WERI-Rb-1 (cell line): Measurements from ENCODE around the gene EPN3.

ENCODE experiments used
- DNase-seq: peaks from one replicate; pipeline ENCODE4 v3.0.0-alpha.2; 2020
- H3K27ac ChIP-seq: fragments of 250-450 bp; sonication (Bioruptor Pico); 2 replicates; pipeline ENCODE4 v1.5.1; 2020; ENCODE audit warnings: mild to moderate bottlenecking, moderate library complexity
- H3K27me3 ChIP-seq: fragments of 250-450 bp; sonication (Bioruptor Pico); 2 replicates; pipeline ENCODE4 v1.5.1; 2021; ENCODE audit warnings: mild to moderate bottlenecking, low read depth, moderate library complexity; ENCODE audit not compliant: insufficient read depth, severe bottlenecking
- H3K36me3 ChIP-seq: fragments of 250-450 bp; sonication (Bioruptor Pico); 2 replicates; pipeline ENCODE4 v1.5.1; 2020; ENCODE audit warnings: mild to moderate bottlenecking, moderate library complexity
- H3K4me3 ChIP-seq: 2 replicates; pipeline ENCODE4 v1.5.1; 2011; ENCODE audit warnings: low read depth, mild to moderate bottlenecking, control low read depth, low read length
- H3K9me3 ChIP-seq: fragments of 250-450 bp; sonication (Bioruptor Pico); 2 replicates; pipeline ENCODE4 v1.5.1; 2021; ENCODE audit warnings: mild to moderate bottlenecking, moderate library complexity; ENCODE audit not compliant: severe bottlenecking
- TF ChIP-seq, protein P1 (sequence below): IDR thresholded peaks from 2 replicates; pipeline ENCODE4 v1.5.1; 2011; ENCODE audit warnings: low read depth, mild to moderate bottlenecking, control low read depth, inconsistent platforms, low read length

Gene EPN3

DNA sequence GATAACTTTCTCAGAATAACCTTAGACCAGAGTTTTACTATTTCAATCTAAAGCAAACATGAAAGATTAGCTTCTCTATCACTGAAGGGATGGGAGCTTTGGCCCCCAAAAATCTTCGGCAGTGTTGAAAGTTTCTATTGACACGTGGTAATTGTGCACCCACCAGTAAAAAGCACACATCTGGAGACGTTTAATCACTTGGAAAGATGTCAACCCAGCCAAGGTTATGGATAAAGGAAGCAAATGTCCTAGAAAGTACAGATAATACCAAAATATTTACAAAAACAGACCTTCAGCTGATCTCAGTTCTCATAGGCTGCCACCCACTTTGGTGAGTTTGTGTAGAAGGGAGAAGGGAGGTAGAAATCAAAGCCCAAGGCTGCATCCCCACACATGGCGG lies 19.0 kb upstream of the EPN3 start:
- H3K36me3 ChIP-seq = no peaks in the 10 kb centered on the region
- no peaks in the 10 kb centered on the region for H3K27me3 ChIP-seq
- H3K4me3 ChIP-seq = no peak overlapping the region
- no peak overlapping the region for H3K27ac ChIP-seq
- no peak for DNase-seq
- TF ChIP-seq, protein P1, sequence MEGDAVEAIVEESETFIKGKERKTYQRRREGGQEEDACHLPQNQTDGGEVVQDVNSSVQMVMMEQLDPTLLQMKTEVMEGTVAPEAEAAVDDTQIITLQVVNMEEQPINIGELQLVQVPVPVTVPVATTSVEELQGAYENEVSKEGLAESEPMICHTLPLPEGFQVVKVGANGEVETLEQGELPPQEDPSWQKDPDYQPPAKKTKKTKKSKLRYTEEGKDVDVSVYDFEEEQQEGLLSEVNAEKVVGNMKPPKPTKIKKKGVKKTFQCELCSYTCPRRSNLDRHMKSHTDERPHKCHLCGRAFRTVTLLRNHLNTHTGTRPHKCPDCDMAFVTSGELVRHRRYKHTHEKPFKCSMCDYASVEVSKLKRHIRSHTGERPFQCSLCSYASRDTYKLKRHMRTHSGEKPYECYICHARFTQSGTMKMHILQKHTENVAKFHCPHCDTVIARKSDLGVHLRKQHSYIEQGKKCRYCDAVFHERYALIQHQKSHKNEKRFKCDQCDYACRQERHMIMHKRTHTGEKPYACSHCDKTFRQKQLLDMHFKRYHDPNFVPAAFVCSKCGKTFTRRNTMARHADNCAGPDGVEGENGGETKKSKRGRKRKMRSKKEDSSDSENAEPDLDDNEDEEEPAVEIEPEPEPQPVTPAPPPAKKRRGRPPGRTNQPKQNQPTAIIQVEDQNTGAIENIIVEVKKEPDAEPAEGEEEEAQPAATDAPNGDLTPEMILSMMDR = no peak
- no peaks in the 10 kb centered on the region for H3K9me3 ChIP-seq

DNA sequence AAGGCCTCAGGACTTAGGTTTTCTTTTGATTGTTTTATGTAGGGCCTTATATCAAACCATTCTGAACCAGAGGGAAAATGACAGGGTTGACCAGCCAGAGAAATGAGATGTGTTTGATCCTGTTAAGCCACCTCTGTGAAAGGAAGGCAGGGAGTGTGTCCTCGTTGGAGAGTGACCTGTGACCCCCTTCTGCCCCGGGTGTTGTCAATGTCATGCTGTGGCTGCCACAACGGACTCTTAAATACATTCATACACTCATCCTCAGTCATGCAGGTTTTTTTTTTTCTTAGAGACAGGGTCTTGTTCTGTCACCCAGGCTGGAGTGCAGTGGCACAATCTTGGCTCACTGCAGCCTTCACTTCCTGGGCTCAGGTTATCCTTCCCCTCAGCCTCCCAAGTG lies 18.1 kb upstream of the EPN3 start:
- Histone ChIP-seq H3K36me3 (no peaks in the 10 kb centered on the region), H3K9me3 (no peaks in the 10 kb centered on the region), H3K27ac (no peak overlapping the region), H3K27me3 (no peaks in the 10 kb centered on the region), H3K4me3 (no peak overlapping the region)
- TF ChIP-seq, protein P1 = no peak
- no peak for DNase-seq

DNA sequence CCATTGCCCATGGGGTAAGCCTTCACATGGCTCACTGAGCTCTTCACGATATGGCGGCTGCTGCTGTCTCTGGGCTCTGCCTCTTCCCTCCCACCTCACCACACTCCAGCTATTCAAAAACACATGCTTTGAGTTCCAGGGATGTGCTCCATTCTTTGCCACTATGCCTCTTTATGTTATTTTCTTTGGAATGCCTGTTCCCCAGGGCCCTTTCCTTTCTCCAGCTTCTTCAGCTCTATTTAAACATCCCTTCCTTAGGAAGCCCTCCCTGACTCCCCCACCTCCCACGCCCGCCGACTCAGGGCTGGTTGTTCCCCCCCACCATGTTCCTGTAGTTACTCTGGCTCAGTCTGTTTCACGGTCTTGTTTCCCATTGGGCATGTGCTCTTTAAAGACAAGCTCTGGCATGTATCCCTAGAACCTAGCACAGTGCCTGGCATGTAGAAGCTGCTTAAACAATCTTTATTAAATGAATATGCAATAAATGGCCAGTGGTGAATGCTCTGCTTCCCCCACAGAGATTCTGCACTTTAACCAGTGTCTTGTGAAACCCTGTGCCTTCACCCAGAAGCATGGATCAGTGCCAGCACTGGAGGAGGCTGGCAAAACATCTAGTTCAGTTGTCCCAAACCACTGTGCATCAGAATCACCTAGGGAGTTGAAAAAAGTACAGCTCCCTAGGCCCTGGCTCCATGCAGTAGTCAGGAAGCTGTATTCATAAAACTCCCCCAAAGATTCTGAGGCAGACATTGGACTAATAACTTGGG lies 17.4 kb upstream of the EPN3 start:
- no peaks in the 10 kb centered on the region for H3K27me3 ChIP-seq
- no peak for DNase-seq

DNA sequence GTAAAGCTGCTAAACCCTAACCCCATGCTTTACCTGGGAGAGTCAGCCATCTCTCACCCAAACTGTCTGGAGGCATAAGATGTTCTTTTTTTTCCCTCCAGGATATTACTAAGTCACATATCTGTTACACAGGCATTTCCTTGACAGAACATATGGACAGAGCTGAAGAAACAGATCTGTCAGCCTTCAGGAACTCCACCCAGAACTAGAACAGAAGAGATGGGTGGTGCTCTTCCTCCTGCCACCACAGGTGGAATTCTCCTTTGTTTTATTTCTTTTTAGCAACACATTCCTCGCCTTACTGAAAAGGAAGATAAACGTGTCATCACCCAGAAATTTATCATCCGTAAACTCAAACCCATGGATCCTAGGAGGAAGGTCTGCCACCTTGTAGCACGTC lies 15.5 kb upstream of the EPN3 start:
- DNase-seq = no peak
- Histone ChIP-seq H3K36me3 (no peaks in the 10 kb centered on the region), H3K4me3 (no peak overlapping the region), H3K9me3 (no peaks in the 10 kb centered on the region), H3K27ac (no peak overlapping the region), H3K27me3 (no peaks in the 10 kb centered on the region)
- TF ChIP-seq, protein P1 = no peak

More for the DNA sequence above, 17.4 kb upstream of the EPN3 start:
- Histone ChIP-seq H3K4me3 (no peak overlapping the region), H3K9me3 (no peaks in the 10 kb centered on the region), H3K27ac (no peak overlapping the region), H3K36me3 (no peaks in the 10 kb centered on the region)
- TF ChIP-seq, protein P1 = no peak

DNA sequence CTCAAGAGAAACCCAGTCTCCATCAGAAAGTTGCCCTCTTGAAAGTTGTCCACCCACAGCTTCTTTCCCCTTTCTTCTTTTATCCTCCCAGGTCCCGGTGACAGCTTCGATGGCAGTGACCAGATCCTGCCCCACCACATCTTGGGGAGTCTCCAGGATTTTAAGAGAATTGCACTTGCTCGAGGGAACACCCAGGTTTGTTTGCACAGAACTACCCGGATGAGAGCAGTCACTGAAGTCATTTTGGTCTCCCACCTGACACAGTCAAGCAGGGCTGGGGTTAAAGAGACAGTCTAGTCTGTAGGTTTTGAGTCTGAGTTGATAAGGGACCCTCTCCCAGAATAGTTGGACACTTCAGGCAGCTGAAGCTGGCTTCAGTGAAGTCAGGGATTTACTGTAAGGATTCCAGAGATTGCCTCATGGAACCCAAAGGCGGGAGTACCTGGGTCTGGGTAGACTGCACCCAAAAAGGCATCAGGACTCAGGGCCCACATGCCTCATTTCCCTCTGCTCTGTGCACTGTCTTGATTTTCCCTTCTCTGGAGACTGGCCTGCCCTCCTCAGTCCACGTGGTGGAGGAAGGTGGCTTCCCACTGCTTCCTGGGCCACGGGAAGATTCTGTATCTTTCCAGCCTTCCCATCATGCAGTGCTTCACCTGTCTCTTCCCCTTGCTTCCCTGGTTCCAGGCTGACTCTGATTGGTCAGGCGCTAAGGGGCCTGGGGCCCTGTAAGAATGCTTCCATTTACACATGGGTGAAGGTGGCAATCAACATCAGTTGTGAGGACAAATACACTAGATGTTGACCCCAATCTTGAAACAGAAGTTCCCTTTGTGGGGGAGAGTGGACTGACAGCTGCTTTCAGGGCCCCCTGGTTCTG lies 14.8 kb upstream of the EPN3 start:
- Histone ChIP-seq H3K27ac (no peak overlapping the region), H3K36me3 (no peaks in the 10 kb centered on the region), H3K9me3 (no peaks in the 10 kb centered on the region), H3K4me3 (no peak overlapping the region), H3K27me3 (no peaks in the 10 kb centered on the region)
- DNase-seq = no peak
- TF ChIP-seq, protein P1 = no peak
